HepG2 (cell line): Measurements from ENCODE around the gene ZNF213. TPM values are rescaled to one million over a fixed set of nuclear protein-coding genes. Genes with fewer than 3 reads are reported as not detected.

Experiments used
- FIP1L1 ChIP-seq: fragments of 200-400 bp; formaldehyde crosslinking; IDR thresholded peaks from 2 replicates; pipeline ENCODE4 v1.6.1; 2018; ENCODE audit warnings: low read depth, mild to moderate bottlenecking, low read length, moderate library complexity, borderline replicate concordance; ENCODE audit not compliant: insufficient read depth
- GTF3A ChIP-seq: sonication (generic); formaldehyde crosslinking; conservative IDR thresholded peaks from 2 replicates; pipeline ENCODE4 v1.4.0; 2020; ENCODE audit warnings: mild to moderate bottlenecking, missing genetic modification reagents
- HDAC6 ChIP-seq: fragments of 200-600 bp; sonication (generic); IDR thresholded peaks from 2 replicates; pipeline ENCODE4 v1.7.0; 2017; ENCODE audit warnings: mild to moderate bottlenecking, antibody characterized with exemption, low read length, low read depth
- HOXD1 ChIP-seq: sonication (generic); formaldehyde crosslinking; IDR thresholded peaks from 2 replicates; pipeline ENCODE4 v1.5.0; 2020; ENCODE audit warnings: missing genetic modification reagents
- MIER3 ChIP-seq: IDR thresholded peaks from 2 replicates; pipeline ENCODE4 v1.6.1; 2016; ENCODE audit warnings: missing compliant biosample characterization, borderline replicate concordance
- NCOA1 ChIP-seq: sonication (generic); formaldehyde crosslinking; IDR thresholded peaks from 2 replicates; pipeline ENCODE4 v1.9.0; 2021; ENCODE audit warnings: missing genetic modification reagents
- NR2F2 ChIP-seq: IDR thresholded peaks from 2 replicates; pipeline ENCODE4 v1.6.1; 2012; ENCODE audit warnings: low read depth, inconsistent platforms, borderline replicate concordance
- PTBP1 ChIP-seq: fragments of 200-400 bp; formaldehyde crosslinking; IDR thresholded peaks from 2 replicates; pipeline ENCODE4 v1.6.1; 2018; ENCODE audit warnings: low read length, low read depth; ENCODE audit not compliant: poor library complexity, severe bottlenecking
- SNAPC2 ChIP-seq: sonication (generic); formaldehyde crosslinking; IDR thresholded peaks from 2 replicates; pipeline ENCODE4 v1.8.1; 2022; ENCODE audit warnings: mild to moderate bottlenecking, missing genetic modification reagents
- SP1 ChIP-seq, 2 experiments: fragments of 450-650 bp in 1 of 2; sonication (generic) in 1 of 2; formaldehyde crosslinking in 1 of 2; IDR thresholded peaks; 2 replicates each; pipeline versions ENCODE4 v1.4.0 to v1.6.1; 2016 to 2020; ENCODE audit warnings: missing genetic modification reagents in 1 of 2
- TBX2 ChIP-seq: sonication (generic); formaldehyde crosslinking; IDR thresholded peaks from 2 replicates; pipeline ENCODE4 v1.5.0; 2020; ENCODE audit warnings: missing genetic modification reagents, mild to moderate bottlenecking, borderline replicate concordance
- ZC3H13 ChIP-seq: sonication (generic); formaldehyde crosslinking; IDR thresholded peaks from 2 replicates; pipeline ENCODE4 v1.8.1; 2023; ENCODE audit warnings: mild to moderate bottlenecking, missing genetic modification reagents, moderate library complexity
- ZFP37 ChIP-seq: sonication (generic); formaldehyde crosslinking; IDR thresholded peaks from 2 replicates; pipeline ENCODE4 v1.4.0; 2020; ENCODE audit warnings: missing genetic modification reagents, borderline replicate concordance
- ZMAT3 ChIP-seq: sonication (generic); formaldehyde crosslinking; conservative IDR thresholded peaks from 2 replicates; pipeline ENCODE4 v1.7.0; 2021; ENCODE audit warnings: missing genetic modification reagents
- ZNF136 ChIP-seq: sonication (generic); formaldehyde crosslinking; IDR thresholded peaks from 2 replicates; pipeline ENCODE4 v1.8.1; 2022; ENCODE audit warnings: low read depth, mild to moderate bottlenecking, moderate library complexity, missing genetic modification reagents
- ZNF446 ChIP-seq: sonication (generic); formaldehyde crosslinking; IDR thresholded peaks from 2 replicates; pipeline ENCODE4 v1.5.0; 2020; ENCODE audit warnings: mild to moderate bottlenecking, missing genetic modification reagents
- ZNF484 ChIP-seq: sonication (generic); formaldehyde crosslinking; IDR thresholded peaks from 2 replicates; pipeline ENCODE4 v1.5.1; 2020; ENCODE audit warnings: mild to moderate bottlenecking, low read depth, missing genetic modification reagents, borderline replicate concordance
- polyA plus RNA-seq, 8 experiments: library from polyadenylated mRNA; depleted of rRNA in 3 of 8; stranded (reverse) in 7 of 8; unstranded in 1 of 8; fragments of >200 nt; fragmentation: Illumina TruSeq in 4 of 8; extraction: Trizol in 4 of 8; gene quantifications; 2 replicates each; pipeline versions ENCODE4 v1.2.1 to v1.2.3, GENCODE V29; 2011 to 2016; ENCODE audit warnings: low read depth in 4 of 8, missing spikeins in 1 of 8, mixed read lengths in 1 of 8; ENCODE audit not compliant: insufficient read depth in 1 of 8
- total RNA-seq, 5 experiments: library from RNA; depleted of rRNA; stranded (reverse); fragments of >200 nt; fragmentation: Illumina TruSeq; extraction: Trizol; gene quantifications; 2 replicates each; pipeline ENCODE4 v1.2.3, GENCODE V29; 2016; ENCODE audit warnings: low read depth in 1 of 5
- TF ChIP-seq, protein P1 (sequence below): IDR thresholded peaks from 2 replicates; pipeline ENCODE4 v1.6.1; 2016; ENCODE audit warnings: missing biosample characterization, missing genetic modification reagents, low read depth
- TF ChIP-seq, protein P2 (sequence below): IDR thresholded peaks from 2 replicates; pipeline ENCODE4 v1.6.1; 2016; ENCODE audit warnings: low read depth, borderline replicate concordance
- TF ChIP-seq, protein P3 (sequence below): sonication (generic); formaldehyde crosslinking; IDR thresholded peaks from 2 replicates; pipeline ENCODE4 v1.5.1; 2020; ENCODE audit warnings: mild to moderate bottlenecking, missing genetic modification reagents, borderline replicate concordance
- TF ChIP-seq, protein P4 (sequence below): IDR thresholded peaks from 2 replicates; pipeline ENCODE4 v1.6.1; 2016; ENCODE audit warnings: low read depth, missing genetic modification reagents, missing compliant biosample characterization

ZNF213 gene
- total and polyA plus RNA-seq, 2 of the 13 experiments (the other 11 are each of a cell fraction or from before 2014, with no cell fraction given), result 0.59 to 0.97 TPM

DNA sequence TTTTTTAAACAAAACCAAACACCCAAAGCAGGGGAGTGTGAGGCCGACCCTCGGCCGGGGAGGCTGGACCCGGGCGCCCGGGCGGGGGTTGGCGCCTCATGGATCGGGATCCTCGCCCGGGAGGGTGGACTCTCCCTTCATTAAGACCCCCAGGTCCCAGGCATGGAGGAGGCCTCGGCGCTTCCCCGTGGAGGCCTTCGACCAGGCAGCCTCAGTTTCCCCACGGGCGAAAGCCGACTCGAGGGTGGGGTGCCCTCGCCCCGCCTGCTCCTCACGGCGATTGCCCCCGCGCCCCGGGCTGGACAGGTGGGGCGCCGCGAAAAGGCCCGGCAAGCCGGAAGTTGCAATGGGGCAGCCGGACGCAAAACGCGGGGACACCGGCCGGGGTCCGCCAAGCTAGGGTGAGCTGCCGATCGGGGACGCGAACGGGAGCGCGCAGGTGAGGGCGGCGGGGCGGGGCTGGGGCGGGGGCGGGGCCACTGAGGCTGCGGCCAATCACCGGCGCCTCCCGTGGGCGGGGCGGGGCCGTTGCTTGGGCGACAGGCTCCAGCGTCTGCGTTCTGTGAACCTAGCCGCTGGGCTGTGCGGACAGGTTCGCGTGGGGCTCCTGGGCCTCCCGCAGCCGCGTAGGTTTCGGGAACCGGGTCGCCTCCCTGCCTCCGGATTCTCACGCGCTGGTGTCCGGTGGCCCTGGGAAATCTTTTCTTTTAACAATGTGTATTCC lies 28.5 kb upstream of the ZNF213 start (continued):
- peak; percentile 33; the same call in 1 of the 2 replicates for TF ChIP-seq ZFP37
- TF ChIP-seq, protein P1, sequence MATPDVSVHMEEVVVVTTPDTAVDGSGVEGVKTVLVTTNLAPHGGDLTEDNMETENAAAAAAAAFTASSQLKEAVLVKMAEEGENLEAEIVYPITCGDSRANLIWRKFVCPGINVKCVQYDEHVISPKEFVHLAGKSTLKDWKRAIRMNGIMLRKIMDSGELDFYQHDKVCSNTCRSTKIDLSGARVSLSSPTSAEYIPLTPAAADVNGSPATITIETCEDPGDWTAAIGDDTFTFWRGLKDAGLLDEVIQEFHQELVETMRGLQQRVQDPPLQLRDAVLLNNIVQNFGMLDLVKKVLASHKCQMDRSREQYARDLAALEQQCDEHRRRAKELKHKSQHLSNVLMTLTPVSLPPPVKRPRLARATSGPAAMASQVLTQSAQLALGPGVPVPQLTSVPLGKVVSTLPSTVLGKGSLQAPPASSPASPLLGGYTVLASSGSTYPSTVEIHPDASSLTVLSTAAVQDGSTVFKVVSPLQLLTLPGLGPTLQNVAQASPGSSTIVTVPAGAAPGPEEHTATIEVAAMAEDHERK (CRISPR knock-in tag), result no peak
- TF ChIP-seq GTF3A (CRISPR knock-in tag), result no peak
- TF ChIP-seq ZNF484, result no peak
- TF ChIP-seq, protein P2, sequence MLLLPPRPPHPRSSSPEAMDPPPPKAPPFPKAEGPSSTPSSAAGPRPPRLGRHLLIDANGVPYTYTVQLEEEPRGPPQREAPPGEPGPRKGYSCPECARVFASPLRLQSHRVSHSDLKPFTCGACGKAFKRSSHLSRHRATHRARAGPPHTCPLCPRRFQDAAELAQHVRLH (CRISPR knock-in tag), result peak; percentile 72; the same call in 1 of the 2 replicates
- peak; percentile 76; the same call in 1 of the 2 replicates for TF ChIP-seq MIER3 (CRISPR knock-in tag)
- TF ChIP-seq, protein P3, sequence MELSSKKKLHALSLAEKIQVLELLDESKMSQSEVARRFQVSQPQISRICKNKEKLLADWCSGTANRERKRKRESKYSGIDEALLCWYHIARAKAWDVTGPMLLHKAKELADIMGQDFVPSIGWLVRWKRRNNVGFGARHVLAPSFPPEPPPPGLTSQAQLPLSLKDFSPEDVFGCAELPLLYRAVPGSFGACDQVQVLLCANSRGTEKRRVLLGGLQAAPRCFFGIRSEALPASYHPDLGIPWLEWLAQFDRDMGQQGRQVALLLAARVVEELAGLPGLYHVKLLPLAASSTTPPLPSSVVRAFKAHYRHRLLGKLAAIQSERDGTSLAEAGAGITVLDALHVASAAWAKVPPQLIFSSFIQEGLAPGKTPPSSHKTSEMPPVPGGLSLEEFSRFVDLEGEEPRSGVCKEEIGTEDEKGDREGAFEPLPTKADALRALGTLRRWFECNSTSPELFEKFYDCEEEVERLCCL, result 0 out of 2 replicates have a peak, but pooled peaks have one; percentile 46
- TF ChIP-seq, protein P4, sequence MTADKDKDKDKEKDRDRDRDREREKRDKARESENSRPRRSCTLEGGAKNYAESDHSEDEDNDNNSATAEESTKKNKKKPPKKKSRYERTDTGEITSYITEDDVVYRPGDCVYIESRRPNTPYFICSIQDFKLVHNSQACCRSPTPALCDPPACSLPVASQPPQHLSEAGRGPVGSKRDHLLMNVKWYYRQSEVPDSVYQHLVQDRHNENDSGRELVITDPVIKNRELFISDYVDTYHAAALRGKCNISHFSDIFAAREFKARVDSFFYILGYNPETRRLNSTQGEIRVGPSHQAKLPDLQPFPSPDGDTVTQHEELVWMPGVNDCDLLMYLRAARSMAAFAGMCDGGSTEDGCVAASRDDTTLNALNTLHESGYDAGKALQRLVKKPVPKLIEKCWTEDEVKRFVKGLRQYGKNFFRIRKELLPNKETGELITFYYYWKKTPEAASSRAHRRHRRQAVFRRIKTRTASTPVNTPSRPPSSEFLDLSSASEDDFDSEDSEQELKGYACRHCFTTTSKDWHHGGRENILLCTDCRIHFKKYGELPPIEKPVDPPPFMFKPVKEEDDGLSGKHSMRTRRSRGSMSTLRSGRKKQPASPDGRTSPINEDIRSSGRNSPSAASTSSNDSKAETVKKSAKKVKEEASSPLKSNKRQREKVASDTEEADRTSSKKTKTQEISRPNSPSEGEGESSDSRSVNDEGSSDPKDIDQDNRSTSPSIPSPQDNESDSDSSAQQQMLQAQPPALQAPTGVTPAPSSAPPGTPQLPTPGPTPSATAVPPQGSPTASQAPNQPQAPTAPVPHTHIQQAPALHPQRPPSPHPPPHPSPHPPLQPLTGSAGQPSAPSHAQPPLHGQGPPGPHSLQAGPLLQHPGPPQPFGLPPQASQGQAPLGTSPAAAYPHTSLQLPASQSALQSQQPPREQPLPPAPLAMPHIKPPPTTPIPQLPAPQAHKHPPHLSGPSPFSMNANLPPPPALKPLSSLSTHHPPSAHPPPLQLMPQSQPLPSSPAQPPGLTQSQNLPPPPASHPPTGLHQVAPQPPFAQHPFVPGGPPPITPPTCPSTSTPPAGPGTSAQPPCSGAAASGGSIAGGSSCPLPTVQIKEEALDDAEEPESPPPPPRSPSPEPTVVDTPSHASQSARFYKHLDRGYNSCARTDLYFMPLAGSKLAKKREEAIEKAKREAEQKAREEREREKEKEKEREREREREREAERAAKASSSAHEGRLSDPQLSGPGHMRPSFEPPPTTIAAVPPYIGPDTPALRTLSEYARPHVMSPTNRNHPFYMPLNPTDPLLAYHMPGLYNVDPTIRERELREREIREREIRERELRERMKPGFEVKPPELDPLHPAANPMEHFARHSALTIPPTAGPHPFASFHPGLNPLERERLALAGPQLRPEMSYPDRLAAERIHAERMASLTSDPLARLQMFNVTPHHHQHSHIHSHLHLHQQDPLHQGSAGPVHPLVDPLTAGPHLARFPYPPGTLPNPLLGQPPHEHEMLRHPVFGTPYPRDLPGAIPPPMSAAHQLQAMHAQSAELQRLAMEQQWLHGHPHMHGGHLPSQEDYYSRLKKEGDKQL (CRISPR knock-in tag), result no peak
- TF ChIP-seq PTBP1, result no peak
- no peak for TF ChIP-seq HDAC6
- TF ChIP-seq SP1 (IDR thresholded peaks at IDR 0.05), result no peak
- TF ChIP-seq SP1 (CRISPR knock-in tag; IDR thresholded peaks at IDR 0.05), result peak; percentile 58; the same call in 1 of the 2 replicates
- peak; percentile 66; the same call in 1 of the 2 replicates for TF ChIP-seq TBX2 (CRISPR knock-in tag)
- TF ChIP-seq FIP1L1, result no peak
- no peak for TF ChIP-seq SNAPC2 (CRISPR knock-in tag)
- TF ChIP-seq NR2F2, result peak; percentile 44; the same call in 1 of the 2 replicates
- TF ChIP-seq ZNF136, result 0 out of 2 replicates have a peak, but pooled peaks have one; percentile 64
- TF ChIP-seq HOXD1 (CRISPR knock-in tag), result no peak
- no peak for TF ChIP-seq ZNF446 (CRISPR knock-in tag)
- TF ChIP-seq ZC3H13, result peak; percentile 47; the same call in 1 of the 2 replicates
- no peak for TF ChIP-seq NCOA1
- no peak for TF ChIP-seq ZMAT3 (CRISPR knock-in tag)
